Astrocyte (in vitro differentiated cells and primary cell): ENCODE results near the gene CELA2B. TPM values are rescaled to one million over a fixed set of nuclear protein-coding genes. Genes with fewer than 3 reads are reported as not detected.
"Not testable (repeated sequence)": the region's sequence is repeated elsewhere in the genome, so short reads cannot be mapped to it uniquely, and the experiment has no call there.

Experiments used
- DNase-seq: peaks from one replicate; pipeline ENCODE4 v3.0.0-alpha.2; 2010; ENCODE audit warnings: low read depth
- FAIRE-seq: peaks from 2 replicates; lab custom pipeline; 2011; peaks lifted over from hg19 to GRCh38; lab: Jason Lieb, UNC
- H2AFZ ChIP-seq: 2 replicates; pipeline ENCODE4 v1.6.0; 2012; ENCODE audit warnings: low read depth, low read length, inconsistent platforms
- H3K27ac ChIP-seq: 2 replicates; pipeline ENCODE4 v1.5.1; 2011; ENCODE audit warnings: low read depth, low read length, inconsistent platforms
- H3K27me3 ChIP-seq: 2 replicates; pipeline ENCODE4 v1.6.0; 2011; ENCODE audit warnings: low read length, inconsistent platforms; ENCODE audit not compliant: insufficient read depth
- H3K36me3 ChIP-seq: 2 replicates; pipeline ENCODE4 v1.5.1; 2011; ENCODE audit warnings: low read length, inconsistent platforms; ENCODE audit not compliant: insufficient read depth
- H3K4me1 ChIP-seq: 2 replicates; pipeline ENCODE4 v1.5.1; 2011; ENCODE audit warnings: low read length, inconsistent platforms; ENCODE audit not compliant: insufficient read depth
- H3K4me2 ChIP-seq: 2 replicates; pipeline ENCODE4 v1.6.0; 2012; ENCODE audit warnings: low read length, inconsistent platforms
- H3K4me3 ChIP-seq: 2 replicates; pipeline ENCODE4 v1.5.1; 2011; ENCODE audit warnings: low read depth, mild to moderate bottlenecking, low read length, inconsistent platforms; ENCODE audit not compliant: insufficient read depth
- H3K79me2 ChIP-seq: 2 replicates; pipeline ENCODE4 v1.6.0; 2012; ENCODE audit warnings: mild to moderate bottlenecking, low read length, inconsistent platforms; ENCODE audit not compliant: insufficient read depth
- H3K9ac ChIP-seq: 2 replicates; pipeline ENCODE4 v1.6.0; 2012; ENCODE audit warnings: mild to moderate bottlenecking, low read length, inconsistent platforms
- H3K9me3 ChIP-seq: 2 replicates; pipeline ENCODE4 v1.5.1; 2012; ENCODE audit warnings: low read depth, mild to moderate bottlenecking, low read length, inconsistent platforms; ENCODE audit not compliant: insufficient read depth
- H4K20me1 ChIP-seq: 2 replicates; pipeline ENCODE4 v1.6.0; 2012; ENCODE audit warnings: low read length, inconsistent platforms; ENCODE audit not compliant: insufficient read depth
- H3K27ac Mint-ChIP-seq: one replicate; pipeline ENCODE4 v1.8.0; 2021; ENCODE audit warnings: mild to moderate bottlenecking, mixed read lengths; ENCODE audit not compliant: unreplicated experiment
- H3K27me3 Mint-ChIP-seq: one replicate; pipeline ENCODE4 v1.8.0; 2021; ENCODE audit warnings: low read depth, mixed read lengths; ENCODE audit not compliant: unreplicated experiment
- H3K36me3 Mint-ChIP-seq: one replicate; pipeline ENCODE4 v1.8.0; 2021; ENCODE audit warnings: low read depth, mixed read lengths; ENCODE audit not compliant: unreplicated experiment
- H3K4me1 Mint-ChIP-seq: one replicate; pipeline ENCODE4 v1.8.0; 2021; ENCODE audit warnings: low read depth, mixed read lengths; ENCODE audit not compliant: unreplicated experiment
- H3K4me3 Mint-ChIP-seq: one replicate; pipeline ENCODE4 v1.8.0; 2021; ENCODE audit warnings: mild to moderate bottlenecking, moderate library complexity, mixed read lengths; ENCODE audit not compliant: unreplicated experiment
- H3K9me3 Mint-ChIP-seq: one replicate; pipeline ENCODE4 v1.8.0; 2021; ENCODE audit warnings: mild to moderate bottlenecking, mixed read lengths; ENCODE audit not compliant: unreplicated experiment
- EZH2 ChIP-seq: IDR thresholded peaks from 2 replicates; pipeline ENCODE4 v1.6.1; 2012; ENCODE audit warnings: mild to moderate bottlenecking, low read length, inconsistent platforms; ENCODE audit not compliant: insufficient read depth
- total RNA-seq: library from RNA; stranded (reverse); gene quantifications from 2 replicates; pipeline ENCODE4 v1.2.1, GENCODE V29; 2021
- TF ChIP-seq, protein P1 (sequence below): IDR thresholded peaks from 2 replicates; pipeline ENCODE4 v1.5.1; 2011; ENCODE audit warnings: low read depth, mild to moderate bottlenecking, inconsistent platforms, low read length, moderate library complexity; ENCODE audit not compliant: insufficient read depth

CELA2B gene
- total RNA-seq, 1 donor from 2014 or later: not detected

DNA sequence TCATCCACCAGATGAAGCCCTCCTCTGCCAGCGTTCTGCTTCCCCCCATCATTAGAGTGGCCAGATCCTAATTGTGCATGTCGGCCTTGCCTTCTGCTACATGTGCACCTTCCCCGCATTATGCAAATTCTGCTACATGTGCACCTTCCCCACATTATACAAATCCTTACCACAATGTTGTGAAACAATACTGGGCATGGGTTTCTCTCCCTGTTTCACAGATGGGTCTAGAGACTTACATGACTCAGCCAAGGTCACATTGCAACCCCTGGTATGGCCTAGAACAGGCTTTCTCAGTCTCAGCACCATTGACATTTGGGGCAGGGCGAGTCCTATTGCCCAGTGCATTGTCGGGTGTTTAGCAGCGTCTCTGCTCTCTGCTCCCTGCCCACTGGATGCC lies 20.4 kb upstream of the CELA2B start:
- no peak overlapping the region for H3K9ac ChIP-seq
- TF ChIP-seq EZH2: no peak
- TF ChIP-seq, protein P1, sequence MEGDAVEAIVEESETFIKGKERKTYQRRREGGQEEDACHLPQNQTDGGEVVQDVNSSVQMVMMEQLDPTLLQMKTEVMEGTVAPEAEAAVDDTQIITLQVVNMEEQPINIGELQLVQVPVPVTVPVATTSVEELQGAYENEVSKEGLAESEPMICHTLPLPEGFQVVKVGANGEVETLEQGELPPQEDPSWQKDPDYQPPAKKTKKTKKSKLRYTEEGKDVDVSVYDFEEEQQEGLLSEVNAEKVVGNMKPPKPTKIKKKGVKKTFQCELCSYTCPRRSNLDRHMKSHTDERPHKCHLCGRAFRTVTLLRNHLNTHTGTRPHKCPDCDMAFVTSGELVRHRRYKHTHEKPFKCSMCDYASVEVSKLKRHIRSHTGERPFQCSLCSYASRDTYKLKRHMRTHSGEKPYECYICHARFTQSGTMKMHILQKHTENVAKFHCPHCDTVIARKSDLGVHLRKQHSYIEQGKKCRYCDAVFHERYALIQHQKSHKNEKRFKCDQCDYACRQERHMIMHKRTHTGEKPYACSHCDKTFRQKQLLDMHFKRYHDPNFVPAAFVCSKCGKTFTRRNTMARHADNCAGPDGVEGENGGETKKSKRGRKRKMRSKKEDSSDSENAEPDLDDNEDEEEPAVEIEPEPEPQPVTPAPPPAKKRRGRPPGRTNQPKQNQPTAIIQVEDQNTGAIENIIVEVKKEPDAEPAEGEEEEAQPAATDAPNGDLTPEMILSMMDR: no peak
- no peak for DNase-seq

DNA sequence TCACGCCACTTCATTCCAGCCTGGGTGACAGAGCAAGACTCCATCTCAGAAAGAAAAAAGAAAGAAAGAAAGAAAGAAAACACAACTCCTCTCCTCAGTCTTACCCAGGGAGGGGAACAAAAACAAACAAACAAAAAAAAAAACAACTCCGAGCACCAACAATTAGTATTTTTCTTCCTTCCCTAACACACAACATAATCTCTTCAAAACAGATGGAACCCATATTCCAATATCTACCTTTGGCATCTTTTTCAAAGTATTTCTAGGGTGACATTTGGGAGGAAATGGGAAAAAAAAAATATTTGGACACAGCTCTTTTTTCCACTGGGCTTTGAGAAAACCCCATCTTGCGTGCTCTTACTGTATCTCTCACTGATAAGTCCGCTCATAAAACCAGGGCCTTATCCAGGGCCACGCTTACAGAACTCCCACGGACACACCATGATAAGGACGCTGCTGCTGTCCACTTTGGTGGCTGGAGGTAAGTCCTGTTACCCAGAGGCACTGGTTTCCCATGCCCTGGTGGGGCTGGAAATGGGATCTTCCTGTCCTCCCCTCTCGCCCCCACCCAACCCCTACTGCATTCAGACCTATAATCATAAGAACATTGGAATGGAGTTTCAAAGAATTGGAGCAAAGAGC lies 19.5 kb upstream of the CELA2B start, which contains the start of gene CELA2A:
Gene CELA2A (plus strand): TSS at position 420 of the 642 bp plus-strand sequence. CDS start 22 bp downstream, at position 442.
- TF ChIP-seq, protein P1: no peak
- TF ChIP-seq EZH2: no peak
- peak within 1 kb of the TSS; percentile 42 for H3K4me3 Mint-ChIP-seq
- H3K4me1 Mint-ChIP-seq: peaks cover 7% of the 10 kb centered on the region
- no peak within 1 kb of the TSS for H3K27ac Mint-ChIP-seq
- no peak within 1 kb of the TSS for H3K27ac ChIP-seq
- no peaks in the 10 kb centered on the region for H4K20me1 ChIP-seq
- peaks cover 11% of the 10 kb centered on the region for H3K4me1 ChIP-seq
- H3K36me3 Mint-ChIP-seq: no peaks in the 10 kb centered on the region
- H3K27me3 Mint-ChIP-seq: peaks cover 1% of the 10 kb centered on the region
- H3K4me2 ChIP-seq: no peak within 1 kb of the TSS
- no peaks in the 10 kb centered on the region for H3K36me3 ChIP-seq
- no peaks in the 10 kb centered on the region for H3K9me3 Mint-ChIP-seq
- no peak within 1 kb of the TSS for H3K4me3 ChIP-seq
- no peak within 1 kb of the TSS for H2AFZ ChIP-seq
- FAIRE-seq: no peak
- H3K9me3 ChIP-seq: no peaks in the 10 kb centered on the region
- no peaks in the 10 kb centered on the region for H3K27me3 ChIP-seq
- H3K9ac ChIP-seq: no peak within 1 kb of the TSS
- no peak for DNase-seq
- H3K79me2 ChIP-seq: no peaks in the 10 kb centered on the region

More for the DNA sequence above, 20.4 kb upstream of the CELA2B start:
- no peak for FAIRE-seq
- no peak overlapping the region for H3K4me3 ChIP-seq
- no peaks in the 10 kb centered on the region for H3K9me3 ChIP-seq
- peaks cover 6% of the 10 kb centered on the region for H3K9me3 Mint-ChIP-seq
- H3K4me3 Mint-ChIP-seq: peak overlapping the region; percentile 42
- H4K20me1 ChIP-seq: no peaks in the 10 kb centered on the region
- H3K27me3 Mint-ChIP-seq: peaks cover 1% of the 10 kb centered on the region
- H3K79me2 ChIP-seq: no peaks in the 10 kb centered on the region
- H3K27ac ChIP-seq: no peak overlapping the region
- no peak overlapping the region for H2AFZ ChIP-seq
- H3K4me1 ChIP-seq: peaks cover 11% of the 10 kb centered on the region
- H3K36me3 ChIP-seq: no peaks in the 10 kb centered on the region
- H3K4me1 Mint-ChIP-seq: peaks cover 7% of the 10 kb centered on the region
- no peak overlapping the region for H3K27ac Mint-ChIP-seq
- H3K36me3 Mint-ChIP-seq: no peaks in the 10 kb centered on the region
- no peaks in the 10 kb centered on the region for H3K27me3 ChIP-seq
- H3K4me2 ChIP-seq: no peak overlapping the region

DNA sequence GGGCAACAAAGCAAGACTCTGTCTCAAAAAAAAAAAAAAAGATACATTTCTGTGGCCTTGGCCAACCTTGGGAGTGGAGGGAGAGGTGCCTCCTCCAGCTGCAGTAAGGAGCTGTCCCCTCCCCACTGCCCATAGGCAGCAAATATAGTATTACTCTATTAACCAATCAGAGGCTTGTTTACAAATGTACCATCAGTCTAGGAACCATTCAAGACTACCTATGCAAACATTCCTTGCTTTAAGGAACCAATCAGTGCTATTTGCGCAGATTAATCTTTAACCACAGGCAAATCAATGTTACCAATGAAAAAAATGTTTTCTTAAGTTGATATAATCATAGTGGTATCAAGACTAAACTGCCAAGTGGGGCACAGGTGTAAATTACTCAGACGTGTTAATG lies 18.3 kb upstream of the CELA2B start:
- H3K36me3 ChIP-seq: no peaks in the 10 kb centered on the region
- Mint-ChIP-seq H3K4me3 (no peak overlapping the region), H3K27ac (no peak overlapping the region), H3K4me1 (peaks cover 7% of the 10 kb centered on the region), H3K9me3 (no peaks in the 10 kb centered on the region), H3K36me3 (no peaks in the 10 kb centered on the region), H3K27me3 (peaks cover 1% of the 10 kb centered on the region)
- H3K27me3 ChIP-seq: no peaks in the 10 kb centered on the region
- H3K9ac ChIP-seq: no peak overlapping the region
- no peak for DNase-seq
- no peaks in the 10 kb centered on the region for H3K79me2 ChIP-seq
- no peak overlapping the region for H3K4me3 ChIP-seq
- TF ChIP-seq, protein P1: no peak
- TF ChIP-seq EZH2: no peak
- H4K20me1 ChIP-seq: no peaks in the 10 kb centered on the region
- FAIRE-seq: no peak
- no peaks in the 10 kb centered on the region for H3K9me3 ChIP-seq
- H2AFZ ChIP-seq: no peak overlapping the region
- H3K27ac ChIP-seq: no peak overlapping the region
- H3K4me2 ChIP-seq: no peak overlapping the region
- peaks cover 11% of the 10 kb centered on the region for H3K4me1 ChIP-seq

DNA sequence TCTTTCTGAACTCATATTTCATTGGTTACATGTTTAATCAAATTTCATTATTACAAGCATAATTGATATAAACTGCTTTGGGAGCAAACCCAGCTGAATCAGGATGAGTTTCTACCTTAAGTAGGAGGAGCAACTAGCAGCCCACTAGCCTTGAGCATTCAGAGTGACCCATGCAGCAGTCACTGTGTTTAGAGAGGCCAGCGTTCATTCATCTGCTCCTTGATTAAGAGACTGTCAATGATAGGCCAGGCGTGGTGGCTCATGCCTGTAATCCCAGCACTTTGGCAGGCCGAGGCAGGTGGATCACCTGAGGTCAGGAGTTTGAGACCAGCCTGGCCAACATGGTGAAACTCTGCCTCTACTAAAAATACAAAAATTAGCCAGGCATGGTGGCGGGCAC lies 17.5 kb upstream of the CELA2B start:
- not testable (repeated sequence) for H3K27ac ChIP-seq, DNase-seq, H3K27me3 ChIP-seq, H3K4me3 Mint-ChIP-seq, H3K27me3 Mint-ChIP-seq, H4K20me1 ChIP-seq, H3K4me3 ChIP-seq, H3K4me2 ChIP-seq, H3K79me2 ChIP-seq, FAIRE-seq, H3K9ac ChIP-seq, H3K27ac Mint-ChIP-seq, H3K36me3 Mint-ChIP-seq, H3K36me3 ChIP-seq, H3K9me3 ChIP-seq, H3K9me3 Mint-ChIP-seq, H3K4me1 Mint-ChIP-seq, H2AFZ ChIP-seq
- H3K4me1 ChIP-seq: peaks cover 11% of the 10 kb centered on the region
